K562 (cell line): ENCODE results near the gene CCDC17. TPM values are rescaled to one million over a fixed set of nuclear protein-coding genes. Genes with fewer than 3 reads are reported as not detected.

Source experiments
- ATAC-seq: fragments of 200-7000 bp; cut with Tn5 transposase; 3 replicates; pipeline ENCODE4 v1.9.1; 2020; ENCODE audit warnings: moderate library complexity
- BruUV-seq: library from RNA; stranded (reverse); fragments of 400-500 nt; replicated peaks from 2 replicates; lab custom pipeline; 2021; lab: Mats Ljungman, UMichigan
- CTCF ChIA-PET: fragments of 300-600 bp; formaldehyde crosslinking; extraction: SDS; loops from one replicate; lab custom pipeline; 2021; ENCODE audit warnings: low intra/inter-chr PET ratio; lab: Yijun Ruan, JAX
- POLR2A ChIA-PET: fragments of 300-600, 350-650 bp; sonication (Branson Sonifier 250); formaldehyde crosslinking; extraction: SDS; loops from one replicate; lab custom pipeline; 2021; ENCODE audit warnings: antibody characterized with exemption, inconsistent platforms; lab: Yijun Ruan, JAX
- DNase-seq, 4 experiments: peaks; one replicate each; pipeline versions ENCODE4 v3.0.0 to v3.0.0-alpha.2; 2011 to 2018; ENCODE audit warnings: low spot score in 3 of 4, mixed read lengths in 3 of 4; ENCODE audit errors: extremely low read depth in 1 of 4
- FAIRE-seq: peaks from 2 replicates; lab custom pipeline; 2011; peaks lifted over from hg19 to GRCh38; lab: Jason Lieb, UNC
- H2AFZ ChIP-seq: 2 replicates; pipeline ENCODE4 v1.6.0; 2011; ENCODE audit warnings: low read depth, low read length, control low read depth, inconsistent platforms
- H3K27ac ChIP-seq: fragments of 200-600 bp; 3 replicates; pipeline ENCODE4 v1.8.0; 2011; ENCODE audit warnings: low read depth, mild to moderate bottlenecking, control low read depth, inconsistent platforms, low read length, moderate library complexity, mixed read lengths; ENCODE audit errors: extremely low read depth
- H3K27me3 ChIP-seq, 2 experiments: fragments of 300-600 bp in 1 of 2; 2 replicates in 1 of 2; 3 replicates in 1 of 2; pipeline versions ENCODE4 v1.6.0 to v1.8.0; 2011; ENCODE audit warnings: inconsistent platforms in 2 of 2, low read length in 2 of 2, mild to moderate bottlenecking in 1 of 2, mixed read lengths in 1 of 2, moderate library complexity in 1 of 2; ENCODE audit not compliant: control insufficient read depth in 2 of 2, insufficient read depth in 2 of 2
- H3K36me3 ChIP-seq: fragments of 300-600 bp; 3 replicates; pipeline ENCODE4 v1.8.0; 2011; ENCODE audit warnings: mild to moderate bottlenecking, low read length, inconsistent platforms; ENCODE audit not compliant: control insufficient read depth, insufficient read depth
- H3K4me1 ChIP-seq, 2 experiments: fragments of 200-600 bp in 1 of 2; replicated peaks in 1 of 2; 2 replicates in 1 of 2; 3 replicates in 1 of 2; pipeline versions ENCODE4 v1.5.1 to v1.8.0; 2011; ENCODE audit warnings: inconsistent platforms in 2 of 2, low read length in 2 of 2, mild to moderate bottlenecking in 1 of 2, mixed read lengths in 1 of 2, moderate library complexity in 1 of 2; ENCODE audit not compliant: control insufficient read depth in 2 of 2, insufficient read depth in 2 of 2
- H3K4me2 ChIP-seq: 2 replicates; pipeline ENCODE4 v1.6.1; 2011; ENCODE audit warnings: low read length, control low read depth, inconsistent platforms, mixed read lengths; ENCODE audit not compliant: insufficient read depth
- H3K4me3 ChIP-seq: fragments of 200-600 bp; sonication (generic), shearing (Covaris generic); 2 replicates; pipeline ENCODE4 v1.5.1; 2016; ENCODE audit warnings: control low read depth, inconsistent platforms
- H3K79me2 ChIP-seq: fragments of 200-600 bp; 3 replicates; pipeline ENCODE4 v1.8.0; 2011; ENCODE audit warnings: low read length, inconsistent platforms; ENCODE audit not compliant: control insufficient read depth, insufficient read depth
- H3K9ac ChIP-seq, 2 experiments: 2 replicates each; pipeline versions ENCODE4 v1.6.0 to v1.6.1; 2011; ENCODE audit warnings: low read depth in 2 of 2, low read length in 2 of 2, control low read depth in 1 of 2, inconsistent platforms in 1 of 2, mild to moderate bottlenecking in 1 of 2, mixed read lengths in 1 of 2; ENCODE audit not compliant: insufficient read depth in 1 of 2
- H3K9me1 ChIP-seq: one replicate; pipeline ENCODE4 v1.6.0; 2011; ENCODE audit warnings: inconsistent platforms, mild to moderate bottlenecking, low read length, moderate library complexity; ENCODE audit not compliant: control insufficient read depth, insufficient read depth
- H3K9me3 ChIP-seq: replicated peaks from 2 replicates; pipeline ENCODE4 v1.5.1; 2011; ENCODE audit warnings: low read depth, low read length, inconsistent platforms; ENCODE audit not compliant: control insufficient read depth, insufficient read depth
- H4K20me1 ChIP-seq: replicated peaks from 2 replicates; pipeline ENCODE4 v1.6.1; 2011; ENCODE audit warnings: low read length, inconsistent platforms, mixed read lengths; ENCODE audit not compliant: control insufficient read depth, insufficient read depth
- CEBPB ChIP-seq: fragments of 450-650 bp; IDR thresholded peaks from 2 replicates; pipeline ENCODE4 v1.6.1; 2016; ENCODE audit warnings: missing genetic modification characterization, missing compliant biosample characterization
- CEBPG ChIP-seq, 3 experiments: fragments of 200-800 bp in 1 of 3; sonication (Bioruptor generic) in 1 of 3; sonication (generic) in 1 of 3; formaldehyde crosslinking in 1 of 3; IDR thresholded peaks in 2 of 3; conservative IDR thresholded peaks in 1 of 3; 2 replicates each; pipeline versions ENCODE4 v1.6.1 to v1.8.0; 2016 to 2022; ENCODE audit warnings: missing compliant biosample characterization in 2 of 3, missing genetic modification characterization in 2 of 3, mild to moderate bottlenecking in 1 of 3, missing genetic modification reagents in 1 of 3
- ZSCAN32 ChIP-seq: fragments of 450-650 bp; formaldehyde crosslinking; IDR thresholded peaks from 2 replicates; pipeline ENCODE4 v1.4.0; 2020; ENCODE audit warnings: mild to moderate bottlenecking, moderate library complexity
- WGBS: fragments of 100-300 bp; shearing (Covaris generic); methylation state at CpG from one replicate; pipeline ENCODE4 v1.1.6; 2016; ENCODE audit warnings: low coverage, mixed read lengths; ENCODE audit not compliant: insufficient coverage; ENCODE audit errors: missing lambda C conversion rate; 5-methylcytosine and 5-hydroxymethylcytosine counted together
- in situ Hi-C: fragments of 300-500 bp; cut with MboI; formaldehyde crosslinking; loops from 4 replicates; pipeline ENCODE4 v1.15.0; 2018; ENCODE audit warnings: inconsistent platforms, mixed read lengths
- intact Hi-C: fragments of 100-400 bp; cut with micrococcal nuclease; formaldehyde crosslinking; loops from 2 replicates; pipeline ENCODE4 v1.14.2; 2022
- polyA plus RNA-seq, 8 experiments: library from polyadenylated mRNA; depleted of rRNA in 4 of 8; stranded (reverse) in 5 of 8; unstranded in 3 of 8; fragments of >200 nt; fragmentation: Nextera tagmentation in 2 of 8; fragmentation: Illumina TruSeq in 1 of 8; extraction: Ambion mirVana in 2 of 8; extraction: Trizol in 1 of 8; gene quantifications; 2 replicates each; pipeline versions ENCODE4 v1.2.1 to v1.2.3, GENCODE V29; 2011 to 2014; ENCODE audit warnings: inconsistent platforms in 1 of 8, missing spikeins in 1 of 8
- total RNA-seq, 7 experiments: library from RNA; depleted of rRNA in 6 of 7; stranded (reverse); fragments of >200 nt in 6 of 7; fragmentation: Illumina TruSeq in 2 of 7; extraction: Trizol in 2 of 7; gene quantifications; 2 replicates each; pipeline versions ENCODE4 v1.2.1 to v1.2.3, GENCODE V29; 2011 to 2021; ENCODE audit warnings: low replicate concordance in 1 of 7

The CCDC17 gene
- total and polyA plus RNA-seq, 9 of the 15 experiments (the other 6 are each of a cell fraction or from before 2014, with no cell fraction given), result 0.20 to 2.4 (median 0.85) TPM

DNA sequence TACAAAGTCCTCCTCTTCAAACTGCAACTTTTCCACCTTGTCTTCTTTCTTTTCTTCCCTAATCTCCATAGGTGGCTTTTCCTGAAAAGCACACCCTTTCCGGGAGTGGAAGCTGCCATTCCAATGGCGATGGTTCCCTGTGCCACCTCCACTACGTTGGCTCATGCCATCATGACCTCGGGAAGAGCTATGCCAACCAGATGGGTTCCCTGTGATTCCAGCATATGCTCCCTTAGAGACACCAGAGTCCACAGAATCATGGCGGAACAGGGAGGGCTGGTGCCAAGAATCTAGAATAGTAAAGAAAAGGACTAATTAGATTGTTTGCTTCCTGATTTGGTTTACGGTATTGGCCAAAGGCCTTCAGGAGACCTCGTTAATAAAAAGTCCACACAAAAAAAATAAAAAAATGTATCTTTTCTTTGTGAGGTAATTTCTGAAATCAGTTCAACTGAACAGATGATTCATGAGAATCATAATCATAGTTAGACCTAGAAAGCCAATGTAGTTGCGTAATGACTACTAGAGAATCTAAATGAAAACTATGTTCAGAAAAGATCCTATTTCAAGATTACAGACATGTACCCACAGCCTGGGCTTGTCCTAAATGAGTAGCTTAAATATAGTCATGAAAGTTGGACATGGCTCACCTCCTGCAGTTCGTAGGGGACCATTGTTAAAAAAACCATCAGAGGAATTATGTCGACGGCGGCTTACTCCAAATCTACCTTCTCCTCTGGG, 30.9 kb upstream of the CCDC17 start:
- H3K4me2 ChIP-seq, result no peak overlapping the region
- no peaks in the 10 kb centered on the region for H3K27me3 ChIP-seq
- WGBS, result 93% methylated on average over 12 of the region's 12 CpGs
- H2AFZ ChIP-seq, result no peak overlapping the region
- ChIA-PET CTCF (interaction anchor here (0.5 kb wide), 1 partner anchor 394 kb away, joined by 3 read pairs; no protein-coding TSS in a partner anchor), POLR2A (interaction anchor here (5.2 kb wide), 1 partner anchor 9 kb away, joined by 35 read pairs; no protein-coding TSS in a partner anchor)
- no peaks in the 10 kb centered on the region for H4K20me1 ChIP-seq
- no peaks in the 10 kb centered on the region for H3K9me1 ChIP-seq
- BruUV-seq, result no TSS peak
- in situ Hi-C loops, result no loop called here
- no peak for TF ChIP-seq CEBPG (CRISPR knock-in tag; IDR thresholded peaks at IDR 0.05)
- peak; percentile 71 to 84 for TF ChIP-seq CEBPG (tag; conservative IDR thresholded peaks at IDR 0.05 in 1 of 2, IDR thresholded peaks at IDR 0.05 in 1 of 2)
- TF ChIP-seq CEBPB (tag), result peak; percentile 88
- no peak for TF ChIP-seq ZSCAN32 (CRISPR knock-in tag)
- no peaks in the 10 kb centered on the region for H3K9me3 ChIP-seq
- H3K4me1 ChIP-seq, result no peaks in the 10 kb centered on the region
- DNase-seq, result no peak
- H3K9ac ChIP-seq, result no peak overlapping the region
- H3K27ac ChIP-seq, result no peak overlapping the region
- peaks cover 99% of the 10 kb centered on the region for H3K36me3 ChIP-seq
- no peak for ATAC-seq
- no peak for FAIRE-seq
- peaks cover 16% of the 10 kb centered on the region; the same call in 2 of the 3 replicates for H3K79me2 ChIP-seq
- intact Hi-C loops, result no loop called here
- no peak overlapping the region for H3K4me3 ChIP-seq
